ENCODE data around the gene ZC2HC1B. TPM values are rescaled to one million over a fixed set of nuclear protein-coding genes. Genes with fewer than 3 reads are reported as not detected.

The ZC2HC1B gene
- total RNA-seq, 1 experiment from 2014 or later, result not detected

GRCh38 chr6:143982968-143983367 is 118.7 kb downstream of the ZC2HC1B start:
- Histone ChIP-seq H2BK20ac (ENCODE audit: low read depth, low read length, poor library complexity, severe bottlenecking) (no peak overlapping the region), H3K4me1 (ENCODE audit: insufficient read depth, low read length) (no peaks in the 10 kb centered on the region), H3K23me2 (ENCODE audit: insufficient read length, low read depth, low read length, poor library complexity, severe bottlenecking) (no peaks in the 10 kb centered on the region), H4K5ac (ENCODE audit: insufficient read length, low read depth, low read length) (no peak overlapping the region), H3K4ac (ENCODE audit: low read depth, low read length) (no peak overlapping the region), H2BK15ac (ENCODE audit: low read depth, low read length) (no peak overlapping the region), H3T11ph (ENCODE audit: low read length) (no peak overlapping the region), H4K8ac (replicated peaks; ENCODE audit: insufficient read length, low read depth, low read length) (no peak overlapping the region), H3K56ac (ENCODE audit: insufficient read length, low read depth, low read length) (no peak overlapping the region), H3K9ac (ENCODE audit: extremely low read depth, insufficient read length, low read length) (no peak overlapping the region), H3K79me2 (ENCODE audit: insufficient read depth, low read length) (no peaks in the 10 kb centered on the region), H2BK120ac (ENCODE audit: low read depth, low read length, poor library complexity, severe bottlenecking) (no peak overlapping the region), H3K27me3 (ENCODE audit: insufficient read depth, low read length) (no peaks in the 10 kb centered on the region; the same call in 1 of the 2 replicates), H3K9me3 (ENCODE audit: control insufficient read depth, low read depth, low read length) (no peaks in the 10 kb centered on the region), H3K79me1 (ENCODE audit: insufficient read depth, low read depth, low read length, poor library complexity, severe bottlenecking) (no peaks in the 10 kb centered on the region), H2AK5ac (ENCODE audit: insufficient read length, low read length) (no peak overlapping the region), H2BK5ac (ENCODE audit: insufficient read length, low read length) (no peak overlapping the region), H2AFZ (ENCODE audit: low read length) (no peak overlapping the region), H2BK12ac (ENCODE audit: insufficient read length, low read depth, low read length) (no peak overlapping the region), H3K18ac (ENCODE audit: insufficient read length, low read depth, low read length) (no peak overlapping the region), H3K14ac (ENCODE audit: insufficient read depth, low read length) (no peak overlapping the region), H3K4me2 (ENCODE audit: insufficient read depth, insufficient read length, low read length) (no peak overlapping the region), H4K20me1 (ENCODE audit: control insufficient read depth, insufficient read depth, insufficient read length) (no peaks in the 10 kb centered on the region), H3K27ac (ENCODE audit: insufficient read length, low read depth, low read length) (no peak overlapping the region), H4K91ac (ENCODE audit: insufficient read length, low read depth, low read length) (no peak overlapping the region), H3K23ac (ENCODE audit: insufficient read length, low read depth, low read length) (no peak overlapping the region)
- H3K27me3 Mint-ChIP-seq (ENCODE audit: low read depth), result peaks cover 55% of the 10 kb centered on the region
- H3K27ac Mint-ChIP-seq, result no peak overlapping the region
- WGBS (ENCODE audit: extremely low coverage, insufficient read length, low lambda C conversion rate), result no CpG with 5 or more reads among the region's 2 CpGs
- DNase-seq, result no peak
- TF ChIP-seq CTCF (conservative IDR thresholded peaks at IDR 0.05), result no peak
- H3K36me3 Mint-ChIP-seq (ENCODE audit: insufficient read depth in 1 of 3, low read depth in 3 of 3), result no peaks in the 10 kb centered on the region
- H3K4me1 Mint-ChIP-seq, result peaks cover 0 to 3% of the 10 kb centered on the region in 2 experiments; a peak in 2 of 4 replicates
- no peaks in the 10 kb centered on the region for H3K9me3 Mint-ChIP-seq
- H3K4me3 Mint-ChIP-seq, result no peak overlapping the region
